GM12892 (cell line): ENCODE results near the gene CTU1.

Experiments
- POLR2A ChIP-seq: IDR thresholded peaks from 2 replicates; pipeline ENCODE4 v1.6.1; 2011; ENCODE audit warnings: low read depth, low read length, control low read depth
- POLR2AphosphoS5 ChIP-seq: IDR thresholded peaks from 2 replicates; pipeline ENCODE4 v1.6.1; 2011; ENCODE audit warnings: low read depth, low read length, control low read depth
- TAF1 ChIP-seq: IDR thresholded peaks from 2 replicates; pipeline ENCODE4 v1.6.1; 2011; ENCODE audit warnings: low read depth, mild to moderate bottlenecking, control low read depth, low read length, borderline replicate concordance

- TF ChIP-seq POLR2AphosphoS5: no peak
- TF ChIP-seq TAF1: no peak
- TF ChIP-seq POLR2A: no peak
These were observed 15.1 kb downstream of the CTU1 start for GRCh38 chr19:51093101-51093500.
